Esophagus muscularis mucosa (tissue), 4 donors: ENCODE measurements around the gene ACSM2B.

Experiments used
- EP300 ChIP-seq: sonication (generic); formaldehyde crosslinking; IDR thresholded peaks from one replicate; pipeline ENCODE4 v1.6.1; 2017; ENCODE audit warnings: antibody characterized with exemption
- POLR2A ChIP-seq: fragments of 450-650 bp; IDR thresholded peaks from one replicate; pipeline ENCODE4 v1.6.1; 2017; ENCODE audit warnings: antibody characterized with exemption, moderate library complexity, mild to moderate bottlenecking, low read depth
- TF ChIP-seq, protein P1 (sequence below), 3 experiments: fragments of 200-600 bp in 2 of 3; fragments of 450-650 bp in 1 of 3; sonication (generic) in 2 of 3; IDR thresholded peaks; one replicate each; pipeline ENCODE4 v1.5.1; 2017 to 2019; ENCODE audit warnings: antibody characterized with exemption in 3 of 3, mild to moderate bottlenecking in 2 of 3, moderate library complexity in 1 of 3

DNA sequence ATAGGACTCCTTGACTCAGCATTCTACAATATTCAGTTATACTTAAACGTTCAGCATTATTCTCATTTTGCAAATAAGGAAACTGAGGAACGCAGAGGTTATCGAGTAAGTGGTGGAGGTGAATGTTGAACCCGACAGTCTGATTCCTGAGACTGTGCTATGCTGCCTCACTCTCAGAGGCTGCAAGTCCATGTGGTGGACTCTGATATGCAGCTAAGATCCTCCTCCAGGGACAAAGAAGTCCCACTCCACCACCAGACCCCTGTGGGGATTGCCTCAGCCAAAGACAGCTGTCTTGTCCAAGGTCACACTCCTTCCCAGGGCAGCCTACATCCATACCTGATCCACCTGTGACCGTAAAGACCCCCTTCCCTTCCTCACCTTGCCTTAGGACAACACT is 37.5 kb downstream of the ACSM2B start:
- TF ChIP-seq, protein P1, sequence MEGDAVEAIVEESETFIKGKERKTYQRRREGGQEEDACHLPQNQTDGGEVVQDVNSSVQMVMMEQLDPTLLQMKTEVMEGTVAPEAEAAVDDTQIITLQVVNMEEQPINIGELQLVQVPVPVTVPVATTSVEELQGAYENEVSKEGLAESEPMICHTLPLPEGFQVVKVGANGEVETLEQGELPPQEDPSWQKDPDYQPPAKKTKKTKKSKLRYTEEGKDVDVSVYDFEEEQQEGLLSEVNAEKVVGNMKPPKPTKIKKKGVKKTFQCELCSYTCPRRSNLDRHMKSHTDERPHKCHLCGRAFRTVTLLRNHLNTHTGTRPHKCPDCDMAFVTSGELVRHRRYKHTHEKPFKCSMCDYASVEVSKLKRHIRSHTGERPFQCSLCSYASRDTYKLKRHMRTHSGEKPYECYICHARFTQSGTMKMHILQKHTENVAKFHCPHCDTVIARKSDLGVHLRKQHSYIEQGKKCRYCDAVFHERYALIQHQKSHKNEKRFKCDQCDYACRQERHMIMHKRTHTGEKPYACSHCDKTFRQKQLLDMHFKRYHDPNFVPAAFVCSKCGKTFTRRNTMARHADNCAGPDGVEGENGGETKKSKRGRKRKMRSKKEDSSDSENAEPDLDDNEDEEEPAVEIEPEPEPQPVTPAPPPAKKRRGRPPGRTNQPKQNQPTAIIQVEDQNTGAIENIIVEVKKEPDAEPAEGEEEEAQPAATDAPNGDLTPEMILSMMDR (IDR thresholded peaks at IDR 0.05): no peak
- TF ChIP-seq POLR2A: no peak
- no peak for TF ChIP-seq EP300
